Measurements from ENCODE around the gene PKIB.
"Not testable (repeated sequence)": the region's sequence is repeated elsewhere in the genome, so short reads cannot be mapped to it uniquely, and the experiment has no call there.

The PKIB gene

GRCh38 chr6:122641819-122642218 lies 31.6 kb downstream of the PKIB start:
- Histone ChIP-seq H3K27ac (ENCODE audit: low read depth, low read length) (no peak overlapping the region), H3K9me3 (ENCODE audit: control insufficient read depth in 5 of 5, low read length in 5 of 5) (no peaks in the 10 kb centered on the region), H3K4me1 (ENCODE audit: control insufficient read depth in 5 of 5, insufficient read depth in 5 of 5, low read length in 5 of 5) (no peaks in the 10 kb centered on the region), H3K9ac (ENCODE audit: low read length in 5 of 5) (no peak overlapping the region), H3K36me3 (ENCODE audit: control insufficient read depth in 5 of 5, insufficient read depth in 5 of 5, low read length in 5 of 5) (no peaks in the 10 kb centered on the region), H3K4me3 (ENCODE audit: low read depth in 1 of 5, low read length in 5 of 5) (no peak overlapping the region), H3K27me3 (ENCODE audit: control insufficient read depth in 5 of 5, insufficient read depth in 4 of 5, low read length in 5 of 5) (no peaks in the 10 kb centered on the region)

DNA sequence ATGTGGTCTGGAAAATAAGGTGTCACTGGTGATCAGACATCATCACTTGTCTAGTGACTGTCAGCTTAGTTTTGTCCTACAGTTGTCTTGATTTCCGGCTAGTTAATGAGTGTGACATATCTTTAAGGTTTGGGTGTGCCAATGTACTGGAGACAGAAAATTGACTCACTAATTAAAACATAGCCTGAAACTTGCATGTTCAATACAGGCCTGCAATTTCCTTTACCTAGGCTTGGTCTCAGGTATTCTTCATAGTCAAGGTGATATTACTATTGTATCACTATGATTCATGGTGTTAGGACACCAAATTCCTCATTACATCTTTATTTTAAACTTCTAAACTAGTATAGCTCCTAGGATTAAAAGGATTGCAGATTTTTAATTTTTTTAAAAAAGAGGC lies 32.4 kb downstream of the PKIB start:
- not testable (repeated sequence) for H3K36me3 ChIP-seq (ENCODE audit: control insufficient read depth in 5 of 5, insufficient read depth in 5 of 5, low read length in 5 of 5); H3K27me3 ChIP-seq (ENCODE audit: control insufficient read depth in 5 of 5, insufficient read depth in 4 of 5, low read length in 5 of 5); H3K9me3 ChIP-seq (ENCODE audit: control insufficient read depth in 5 of 5, low read length in 5 of 5); H3K4me1 ChIP-seq (ENCODE audit: control insufficient read depth in 5 of 5, insufficient read depth in 5 of 5, low read length in 5 of 5); H3K4me3 ChIP-seq (ENCODE audit: low read depth in 1 of 5, low read length in 5 of 5); H3K9ac ChIP-seq (ENCODE audit: low read length in 5 of 5); H3K27ac ChIP-seq (ENCODE audit: low read depth, low read length)

GRCh38 chr6:122645256-122645655 lies 35.1 kb downstream of the PKIB start:
- Histone ChIP-seq H3K4me1 (ENCODE audit: control insufficient read depth in 5 of 5, insufficient read depth in 5 of 5, low read length in 5 of 5) (no peaks in the 10 kb centered on the region), H3K27me3 (ENCODE audit: control insufficient read depth in 5 of 5, insufficient read depth in 4 of 5, low read length in 5 of 5) (no peaks in the 10 kb centered on the region), H3K9ac (ENCODE audit: low read length in 5 of 5) (no peak overlapping the region), H3K27ac (ENCODE audit: low read depth, low read length) (no peak overlapping the region), H3K36me3 (ENCODE audit: control insufficient read depth in 5 of 5, insufficient read depth in 5 of 5, low read length in 5 of 5) (no peaks in the 10 kb centered on the region), H3K4me3 (ENCODE audit: low read depth in 1 of 5, low read length in 5 of 5) (no peak overlapping the region), H3K9me3 (ENCODE audit: control insufficient read depth in 5 of 5, low read length in 5 of 5) (no peaks in the 10 kb centered on the region)

- H3K9me3 ChIP-seq (ENCODE audit: control insufficient read depth in 5 of 5, low read length in 5 of 5): peaks cover 0 to 2% (median 0%) of the 10 kb centered on the region in 5 donors
- H3K4me1 ChIP-seq (ENCODE audit: control insufficient read depth in 5 of 5, insufficient read depth in 5 of 5, low read length in 5 of 5): no peaks in the 10 kb centered on the region
- no peaks in the 10 kb centered on the region for H3K36me3 ChIP-seq (ENCODE audit: control insufficient read depth in 5 of 5, insufficient read depth in 5 of 5, low read length in 5 of 5)
- no peaks in the 10 kb centered on the region for H3K27me3 ChIP-seq (ENCODE audit: control insufficient read depth in 5 of 5, insufficient read depth in 4 of 5, low read length in 5 of 5)
- H3K4me3 ChIP-seq (ENCODE audit: low read depth in 1 of 5, low read length in 5 of 5): no peak overlapping the region
- H3K9ac ChIP-seq (ENCODE audit: low read length in 5 of 5): no peak overlapping the region
- no peak overlapping the region for H3K27ac ChIP-seq (ENCODE audit: low read depth, low read length)
Observed at GRCh38 chr6:122647765-122648164, 37.6 kb downstream of the PKIB start.

GRCh38 chr6:122648726-122649125 lies 38.5 kb downstream of the PKIB start:
- H3K4me1 ChIP-seq (ENCODE audit: control insufficient read depth in 5 of 5, insufficient read depth in 5 of 5, low read length in 5 of 5): no peaks in the 10 kb centered on the region
- H3K4me3 ChIP-seq (ENCODE audit: low read depth in 1 of 5, low read length in 5 of 5): no peak overlapping the region
- peaks cover 0 to 2% (median 0%) of the 10 kb centered on the region in 5 donors for H3K9me3 ChIP-seq (ENCODE audit: control insufficient read depth in 5 of 5, low read length in 5 of 5)
- no peaks in the 10 kb centered on the region for H3K27me3 ChIP-seq (ENCODE audit: control insufficient read depth in 5 of 5, insufficient read depth in 4 of 5, low read length in 5 of 5)
- H3K9ac ChIP-seq (ENCODE audit: low read length in 5 of 5): no peak overlapping the region
- H3K27ac ChIP-seq (ENCODE audit: low read depth, low read length): no peak overlapping the region
- H3K36me3 ChIP-seq (ENCODE audit: control insufficient read depth in 5 of 5, insufficient read depth in 5 of 5, low read length in 5 of 5): no peaks in the 10 kb centered on the region

DNA sequence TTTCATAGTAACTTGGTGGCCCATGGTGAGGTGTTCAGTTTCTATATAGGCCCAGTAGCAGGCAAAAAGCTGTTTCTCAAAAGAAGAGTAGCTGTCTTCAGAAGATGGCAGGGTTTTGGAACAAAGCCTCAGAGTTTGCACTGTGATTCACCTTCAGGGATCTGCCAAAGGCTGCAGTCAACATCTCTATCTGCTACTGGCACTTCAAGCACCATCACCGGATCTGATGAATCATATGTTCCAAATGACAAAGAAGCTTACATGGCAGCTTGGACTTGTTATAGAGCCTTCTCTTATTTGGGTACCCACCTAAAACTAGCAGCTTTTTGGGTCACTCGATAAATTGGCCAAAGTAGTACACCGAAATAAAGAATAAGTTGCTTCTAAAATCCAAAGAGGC lies 39.5 kb downstream of the PKIB start:
- H3K27me3 ChIP-seq (ENCODE audit: control insufficient read depth in 5 of 5, insufficient read depth in 4 of 5, low read length in 5 of 5): no peaks in the 10 kb centered on the region
- H3K9me3 ChIP-seq (ENCODE audit: control insufficient read depth in 5 of 5, low read length in 5 of 5): peaks cover 0 to 2% (median 0%) of the 10 kb centered on the region in 5 donors
- H3K4me3 ChIP-seq (ENCODE audit: low read depth in 1 of 5, low read length in 5 of 5): no peak overlapping the region
- H3K27ac ChIP-seq (ENCODE audit: low read depth, low read length): no peak overlapping the region
- H3K9ac ChIP-seq (ENCODE audit: low read length in 5 of 5): no peak overlapping the region
- no peaks in the 10 kb centered on the region for H3K36me3 ChIP-seq (ENCODE audit: control insufficient read depth in 5 of 5, insufficient read depth in 5 of 5, low read length in 5 of 5)
- H3K4me1 ChIP-seq (ENCODE audit: control insufficient read depth in 5 of 5, insufficient read depth in 5 of 5, low read length in 5 of 5): no peaks in the 10 kb centered on the region

GRCh38 chr6:122650403-122650802 lies 40.2 kb downstream of the PKIB start:
- no peak overlapping the region for H3K9ac ChIP-seq (ENCODE audit: low read length in 5 of 5)
- H3K4me1 ChIP-seq (ENCODE audit: control insufficient read depth in 5 of 5, insufficient read depth in 5 of 5, low read length in 5 of 5): no peaks in the 10 kb centered on the region
- H3K27ac ChIP-seq (ENCODE audit: low read depth, low read length): no peak overlapping the region
- peaks cover 0 to 2% (median 0%) of the 10 kb centered on the region in 5 donors for H3K9me3 ChIP-seq (ENCODE audit: control insufficient read depth in 5 of 5, low read length in 5 of 5)
- no peak overlapping the region for H3K4me3 ChIP-seq (ENCODE audit: low read depth in 1 of 5, low read length in 5 of 5)
- no peaks in the 10 kb centered on the region for H3K27me3 ChIP-seq (ENCODE audit: control insufficient read depth in 5 of 5, insufficient read depth in 4 of 5, low read length in 5 of 5)
- no peaks in the 10 kb centered on the region for H3K36me3 ChIP-seq (ENCODE audit: control insufficient read depth in 5 of 5, insufficient read depth in 5 of 5, low read length in 5 of 5)

- Histone ChIP-seq H3K27ac (ENCODE audit: low read depth, low read length) (no peak overlapping the region), H3K36me3 (ENCODE audit: control insufficient read depth in 5 of 5, insufficient read depth in 5 of 5, low read length in 5 of 5) (no peaks in the 10 kb centered on the region), H3K27me3 (ENCODE audit: control insufficient read depth in 5 of 5, insufficient read depth in 4 of 5, low read length in 5 of 5) (no peaks in the 10 kb centered on the region)
Observed at GRCh38 chr6:122651031-122651430, 40.8 kb downstream of the PKIB start.

GRCh38 chr6:122651604-122652003 lies 41.4 kb downstream of the PKIB start:
- Histone ChIP-seq H3K27ac (ENCODE audit: low read depth, low read length) (no peak overlapping the region), H3K27me3 (ENCODE audit: control insufficient read depth in 5 of 5, insufficient read depth in 4 of 5, low read length in 5 of 5) (no peaks in the 10 kb centered on the region), H3K36me3 (ENCODE audit: control insufficient read depth in 5 of 5, insufficient read depth in 5 of 5, low read length in 5 of 5) (no peaks in the 10 kb centered on the region), H3K9ac (ENCODE audit: low read length in 5 of 5) (no peak overlapping the region), H3K9me3 (ENCODE audit: control insufficient read depth in 5 of 5, low read length in 5 of 5) (peaks cover 0 to 2% (median 0%) of the 10 kb centered on the region in 5 donors), H3K4me3 (ENCODE audit: low read depth in 1 of 5, low read length in 5 of 5) (no peak overlapping the region), H3K4me1 (ENCODE audit: control insufficient read depth in 5 of 5, insufficient read depth in 5 of 5, low read length in 5 of 5) (no peaks in the 10 kb centered on the region)

More at GRCh38 chr6:122651031-122651430, 40.8 kb downstream of the PKIB start:
- Histone ChIP-seq H3K4me1 (ENCODE audit: control insufficient read depth in 5 of 5, insufficient read depth in 5 of 5, low read length in 5 of 5) (no peaks in the 10 kb centered on the region), H3K9me3 (ENCODE audit: control insufficient read depth in 5 of 5, low read length in 5 of 5) (peaks cover 0 to 2% (median 0%) of the 10 kb centered on the region in 5 donors), H3K4me3 (ENCODE audit: low read depth in 1 of 5, low read length in 5 of 5) (no peak overlapping the region), H3K9ac (ENCODE audit: low read length in 5 of 5) (no peak overlapping the region)

DNA sequence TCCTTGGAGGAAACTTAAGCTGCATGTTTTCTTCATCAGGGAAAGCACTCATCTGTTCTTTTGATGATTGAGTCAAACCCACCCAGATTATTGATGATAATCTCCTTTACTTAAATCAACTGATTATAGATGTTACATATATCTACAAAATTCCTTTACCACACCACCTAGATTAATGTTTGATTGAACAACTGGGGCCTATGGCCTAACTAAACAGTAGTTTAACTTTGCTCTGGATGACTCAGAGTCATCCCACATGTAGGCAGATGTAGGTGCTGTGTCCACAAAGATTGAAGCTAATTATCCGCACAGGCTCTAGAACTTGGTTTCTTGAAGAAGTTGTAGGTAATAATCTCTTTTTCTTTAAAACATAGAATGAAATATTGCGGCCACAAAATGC lies 42.2 kb downstream of the PKIB start:
- no peak overlapping the region for H3K27ac ChIP-seq (ENCODE audit: low read depth, low read length)

GRCh38 chr6:122653094-122653493 lies 42.9 kb downstream of the PKIB start:
- Histone ChIP-seq H3K27me3 (ENCODE audit: control insufficient read depth in 5 of 5, insufficient read depth in 4 of 5, low read length in 5 of 5) (no peaks in the 10 kb centered on the region), H3K4me3 (ENCODE audit: low read depth in 1 of 5, low read length in 5 of 5) (no peak overlapping the region), H3K4me1 (ENCODE audit: control insufficient read depth in 5 of 5, insufficient read depth in 5 of 5, low read length in 5 of 5) (no peaks in the 10 kb centered on the region), H3K9ac (ENCODE audit: low read length in 5 of 5) (no peak overlapping the region), H3K27ac (ENCODE audit: low read depth, low read length) (no peak overlapping the region), H3K9me3 (ENCODE audit: control insufficient read depth in 5 of 5, low read length in 5 of 5) (peaks cover 0 to 2% (median 0%) of the 10 kb centered on the region in 5 donors), H3K36me3 (ENCODE audit: control insufficient read depth in 5 of 5, insufficient read depth in 5 of 5, low read length in 5 of 5) (no peaks in the 10 kb centered on the region)

More for the DNA sequence above, 42.2 kb downstream of the PKIB start:
- no peaks in the 10 kb centered on the region for H3K36me3 ChIP-seq (ENCODE audit: control insufficient read depth in 5 of 5, insufficient read depth in 5 of 5, low read length in 5 of 5)
- H3K27me3 ChIP-seq (ENCODE audit: control insufficient read depth in 5 of 5, insufficient read depth in 4 of 5, low read length in 5 of 5): no peaks in the 10 kb centered on the region
- no peak overlapping the region for H3K4me3 ChIP-seq (ENCODE audit: low read depth in 1 of 5, low read length in 5 of 5)
- H3K9me3 ChIP-seq (ENCODE audit: control insufficient read depth in 5 of 5, low read length in 5 of 5): peaks cover 0 to 2% (median 0%) of the 10 kb centered on the region in 5 donors
- no peaks in the 10 kb centered on the region for H3K4me1 ChIP-seq (ENCODE audit: control insufficient read depth in 5 of 5, insufficient read depth in 5 of 5, low read length in 5 of 5)
- H3K9ac ChIP-seq (ENCODE audit: low read length in 5 of 5): no peak overlapping the region
